ENCODE results near the gene MKNK1.

- TF ChIP-seq, protein P1, sequence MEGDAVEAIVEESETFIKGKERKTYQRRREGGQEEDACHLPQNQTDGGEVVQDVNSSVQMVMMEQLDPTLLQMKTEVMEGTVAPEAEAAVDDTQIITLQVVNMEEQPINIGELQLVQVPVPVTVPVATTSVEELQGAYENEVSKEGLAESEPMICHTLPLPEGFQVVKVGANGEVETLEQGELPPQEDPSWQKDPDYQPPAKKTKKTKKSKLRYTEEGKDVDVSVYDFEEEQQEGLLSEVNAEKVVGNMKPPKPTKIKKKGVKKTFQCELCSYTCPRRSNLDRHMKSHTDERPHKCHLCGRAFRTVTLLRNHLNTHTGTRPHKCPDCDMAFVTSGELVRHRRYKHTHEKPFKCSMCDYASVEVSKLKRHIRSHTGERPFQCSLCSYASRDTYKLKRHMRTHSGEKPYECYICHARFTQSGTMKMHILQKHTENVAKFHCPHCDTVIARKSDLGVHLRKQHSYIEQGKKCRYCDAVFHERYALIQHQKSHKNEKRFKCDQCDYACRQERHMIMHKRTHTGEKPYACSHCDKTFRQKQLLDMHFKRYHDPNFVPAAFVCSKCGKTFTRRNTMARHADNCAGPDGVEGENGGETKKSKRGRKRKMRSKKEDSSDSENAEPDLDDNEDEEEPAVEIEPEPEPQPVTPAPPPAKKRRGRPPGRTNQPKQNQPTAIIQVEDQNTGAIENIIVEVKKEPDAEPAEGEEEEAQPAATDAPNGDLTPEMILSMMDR (conservative IDR thresholded peaks at IDR 0.05) = no peak
- no peak for TF ChIP-seq EZH2 (IDR thresholded peaks at IDR 0.05; ENCODE audit: low read depth)
Observed at GRCh38 chr1:46510341-46510997, 93.6 kb downstream of the MKNK1 start.
